IMR-90 (cell line): ENCODE data around the gene C19orf25. TPM values are rescaled to one million over a fixed set of nuclear protein-coding genes. Genes with fewer than 3 reads are reported as not detected.

ENCODE experiments used
- ATAC-seq: fragments of 200-7000 bp; cut with Tn5 transposase; 2 replicates; pipeline ENCODE4 v1.9.1; 2020; ENCODE audit warnings: low read depth, mild to moderate bottlenecking, moderate library complexity
- BruUV-seq: library from RNA; stranded (reverse); fragments of 400-500 nt; replicated peaks from 2 replicates; lab custom pipeline; 2021; lab: Mats Ljungman, UMichigan
- CTCF ChIA-PET: fragments of 300-600 bp; formaldehyde crosslinking; extraction: SDS; loops from one replicate; lab custom pipeline; 2021; ENCODE audit warnings: antibody characterized with exemption; lab: Yijun Ruan, JAX
- POLR2A ChIA-PET: fragments of 300-600 bp; sonication (Branson Sonifier 250); formaldehyde crosslinking; loops from one replicate; lab custom pipeline; 2022; ENCODE audit warnings: antibody characterized with exemption; ENCODE audit not compliant: unreplicated experiment; lab: Charles Lee
- DNase-seq: peaks from one replicate; pipeline ENCODE4 v3.0.0; 2013
- H2AFZ ChIP-seq: replicated peaks from 2 replicates; pipeline ENCODE3; 2013; ENCODE audit warnings: low read length, mild to moderate bottlenecking; ENCODE audit not compliant: poor library complexity
- H2AK5ac ChIP-seq: 2 replicates; pipeline ENCODE4 v1.6.1; 2013; ENCODE audit warnings: low read depth, low read length, inconsistent platforms
- H2AK9ac ChIP-seq: replicated peaks from 2 replicates; pipeline ENCODE3; 2013; ENCODE audit warnings: mild to moderate bottlenecking, low read depth, low read length, moderate library complexity; ENCODE audit not compliant: poor library complexity
- H2BK120ac ChIP-seq: 2 replicates; pipeline ENCODE4 v1.6.1; 2013; ENCODE audit warnings: low read depth, low read length, inconsistent platforms
- H2BK15ac ChIP-seq: 3 replicates; pipeline ENCODE4 v1.6.1; 2013; ENCODE audit warnings: low read depth, low read length, inconsistent platforms
- H2BK20ac ChIP-seq: 2 replicates; pipeline ENCODE4 v1.6.1; 2013; ENCODE audit warnings: low read depth, mild to moderate bottlenecking, inconsistent platforms, low read length, moderate library complexity
- H2BK5ac ChIP-seq: 2 replicates; pipeline ENCODE4 v1.6.1; 2013; ENCODE audit warnings: mild to moderate bottlenecking, low read depth, low read length, inconsistent platforms; ENCODE audit not compliant: poor library complexity, severe bottlenecking
- H3K14ac ChIP-seq: replicated peaks from 2 replicates; pipeline ENCODE4 v1.6.1; 2013; ENCODE audit warnings: low read depth, low read length, inconsistent platforms
- H3K18ac ChIP-seq: 2 replicates; pipeline ENCODE4 v1.6.1; 2013; ENCODE audit warnings: low read depth, low read length, control low read depth
- H3K23ac ChIP-seq: 2 replicates; pipeline ENCODE4 v1.6.1; 2013; ENCODE audit warnings: low read depth, low read length, inconsistent platforms
- H3K27ac ChIP-seq: 2 replicates; pipeline ENCODE4 v1.5.1; 2013; ENCODE audit warnings: mild to moderate bottlenecking, control low read depth, low read length; ENCODE audit not compliant: insufficient read depth
- H3K27me3 ChIP-seq: 2 replicates; pipeline ENCODE4 v1.6.1; 2013; ENCODE audit warnings: low read length; ENCODE audit not compliant: control insufficient read depth, insufficient read depth
- H3K36me3 ChIP-seq: 2 replicates; pipeline ENCODE4 v1.6.1; 2013; ENCODE audit warnings: low read length, mixed read lengths; ENCODE audit not compliant: control insufficient read depth, insufficient read depth
- H3K4ac ChIP-seq: 2 replicates; pipeline ENCODE4 v1.6.1; 2013; ENCODE audit warnings: low read depth, low read length, inconsistent platforms
- H3K4me1 ChIP-seq: 2 replicates; pipeline ENCODE4 v1.6.1; 2013; ENCODE audit warnings: low read length, mixed read lengths; ENCODE audit not compliant: control insufficient read depth, insufficient read depth
- H3K4me2 ChIP-seq: 2 replicates; pipeline ENCODE4 v1.6.1; 2013; ENCODE audit warnings: low read depth, mild to moderate bottlenecking, control low read depth, low read length, moderate library complexity
- H3K4me3 ChIP-seq: 2 replicates; pipeline ENCODE4 v1.5.1; 2013; ENCODE audit warnings: low read depth, mild to moderate bottlenecking, control low read depth, low read length, moderate library complexity; ENCODE audit not compliant: insufficient read depth
- H3K56ac ChIP-seq: 2 replicates; pipeline ENCODE4 v1.6.1; 2013; ENCODE audit warnings: low read length, inconsistent platforms; ENCODE audit not compliant: insufficient read depth; ENCODE audit errors: extremely low read depth
- H3K79me1 ChIP-seq, 2 experiments: 2 replicates each; pipeline ENCODE4 v1.6.1; 2013; ENCODE audit warnings: low read length in 2 of 2, inconsistent platforms in 1 of 2, low read depth in 1 of 2
- H3K9ac ChIP-seq: 2 replicates; pipeline ENCODE4 v1.6.1; 2013; ENCODE audit warnings: low read depth, low read length, control low read depth
- H3K9me1 ChIP-seq: 2 replicates; pipeline ENCODE4 v1.6.1; 2013; ENCODE audit warnings: low read length, inconsistent platforms; ENCODE audit not compliant: insufficient read depth
- H3K9me3 ChIP-seq: 2 replicates; pipeline ENCODE4 v1.6.1; 2013; ENCODE audit warnings: low read length; ENCODE audit not compliant: control insufficient read depth, insufficient read depth
- H4K20me1 ChIP-seq: 2 replicates; pipeline ENCODE4 v1.6.1; 2013; ENCODE audit warnings: low read length, inconsistent platforms; ENCODE audit not compliant: insufficient read depth
- H4K5ac ChIP-seq: 2 replicates; pipeline ENCODE4 v1.6.1; 2013; ENCODE audit warnings: mild to moderate bottlenecking, low read depth, low read length, control low read depth
- H4K8ac ChIP-seq, 2 experiments: 2 replicates each; pipeline ENCODE4 v1.6.1; 2013; ENCODE audit warnings: low read depth in 2 of 2, low read length in 2 of 2, control low read depth in 1 of 2, inconsistent platforms in 1 of 2
- H4K91ac ChIP-seq: 2 replicates; pipeline ENCODE4 v1.6.1; 2013; ENCODE audit warnings: low read depth, low read length, inconsistent platforms; ENCODE audit not compliant: insufficient read depth
- BHLHE40 ChIP-seq: fragments of 150-350 bp; IDR thresholded peaks from 2 replicates; pipeline ENCODE4 v1.6.1; 2016; ENCODE audit warnings: mild to moderate bottlenecking, low read depth, low read length
- CHD1 ChIP-seq: IDR thresholded peaks from 2 replicates; pipeline ENCODE4 v1.6.1; 2012; ENCODE audit warnings: low read depth, low read length, improper control_type of control experiment
- POLR2A ChIP-seq: IDR thresholded peaks from 2 replicates; pipeline ENCODE4 v1.6.1; 2012; ENCODE audit warnings: mild to moderate bottlenecking, low read depth, low read length
- SMC3 ChIP-seq: fragments of 150-350 bp; IDR thresholded peaks from 2 replicates; pipeline ENCODE4 v1.6.1; 2016; ENCODE audit warnings: low read depth, mild to moderate bottlenecking, antibody characterized with exemption, low read length, moderate library complexity
- WGBS, 2 experiments: methylation state at CpG; one replicate each; pipeline versions ENCODE4 v1.1.5 to v1.1.7; 2013; ENCODE audit warnings: missing lambda C conversion rate in 2 of 2; ENCODE audit not compliant: insufficient read length in 1 of 2; ENCODE audit errors: extremely low coverage in 2 of 2; 5-methylcytosine and 5-hydroxymethylcytosine counted together
- dilution Hi-C: fragments of 300-500 bp; cut with HindIII; formaldehyde crosslinking; loops from one replicate; pipeline ENCODE4 v1.14.3; 2018; ENCODE audit warnings: low sequenced_read_pairs; ENCODE audit not compliant: unreplicated experiment
- in situ Hi-C: fragments of 300-500 bp; cut with MboI; formaldehyde crosslinking; loops from 3 replicates; pipeline ENCODE4 v1.14.3; 2019; ENCODE audit warnings: low sequenced_read_pairs, inconsistent platforms, mixed read lengths
- intact Hi-C: fragments of 100-400 bp; cut with micrococcal nuclease; formaldehyde crosslinking; loops from 2 replicates; pipeline ENCODE4 v1.10.0; 2022
- polyA plus RNA-seq, 3 experiments: library from polyadenylated mRNA; depleted of rRNA; stranded (reverse); fragments of >200 nt; gene quantifications; 2 replicates each; pipeline ENCODE4 v1.2.3, GENCODE V29; 2012; ENCODE audit warnings: low replicate concordance in 1 of 3
- total RNA-seq: library from RNA; depleted of rRNA; stranded (reverse); fragments of >200 nt; gene quantifications from 2 replicates; pipeline ENCODE4 v1.2.3, GENCODE V29; 2012
- TF ChIP-seq, protein P1 (sequence below): fragments of 150-350 bp; IDR thresholded peaks from 2 replicates; pipeline ENCODE4 v1.6.1; 2017; ENCODE audit warnings: mild to moderate bottlenecking, antibody characterized with exemption, low read length, low read depth

Gene C19orf25
- total and polyA plus RNA-seq, 2 of the 4 experiments (the other 2 are of a cell fraction) = 10.4 to 34.9 TPM

DNA sequence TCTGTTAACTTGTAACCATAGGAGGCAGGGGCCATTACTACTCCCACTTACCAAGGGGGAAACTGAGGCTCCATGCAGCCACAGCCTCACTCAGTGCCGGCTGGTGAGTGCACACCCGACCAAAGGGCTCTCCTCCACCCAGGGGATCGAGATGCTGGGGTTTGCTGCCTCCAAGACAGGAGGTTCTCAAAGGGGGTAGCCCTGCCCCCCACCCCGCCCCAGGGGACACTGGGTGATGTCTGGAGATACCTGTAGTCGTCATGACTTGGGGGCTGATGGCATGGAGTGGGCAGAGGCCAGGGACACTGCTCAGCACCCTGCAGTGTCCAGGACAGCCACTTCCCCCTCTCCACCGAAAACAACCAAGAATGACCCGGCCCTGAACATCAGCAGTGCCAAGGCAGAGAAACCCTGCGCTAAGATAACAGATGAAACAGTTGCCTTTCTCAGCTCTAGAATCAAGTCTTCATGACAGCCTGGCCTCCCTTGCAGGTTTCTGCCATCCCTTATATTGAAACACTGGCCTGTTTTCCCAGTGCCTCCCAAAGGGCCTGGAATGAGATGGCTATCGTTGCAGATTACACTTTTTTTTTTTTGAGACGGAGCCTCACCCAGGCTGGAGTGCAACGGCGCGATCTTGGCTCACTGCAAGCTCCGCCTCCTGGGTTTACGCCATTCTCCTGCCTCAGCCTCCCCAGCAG is 15.2 kb upstream of the C19orf25 start:
- no peak overlapping the region for H4K5ac ChIP-seq
- no peaks in the 10 kb centered on the region for H3K9me1 ChIP-seq
- no peak overlapping the region for H3K23ac ChIP-seq
- H3K4me2 ChIP-seq = no peak overlapping the region
- no peaks in the 10 kb centered on the region for H3K9me3 ChIP-seq
- POLR2A ChIA-PET = no interaction called here
- H2AK9ac ChIP-seq = no peak overlapping the region
- no peak overlapping the region for H2AFZ ChIP-seq
- H3K27me3 ChIP-seq = peaks cover 13% of the 10 kb centered on the region; the same call in 1 of the 2 replicates
- dilution Hi-C loops = no loop called here
- H2AK5ac ChIP-seq = no peak overlapping the region
- H3K9ac ChIP-seq = no peak overlapping the region
- no peak overlapping the region for H4K91ac ChIP-seq
- H3K27ac ChIP-seq = no peak overlapping the region
- CTCF ChIA-PET = no interaction called here
- H2BK15ac ChIP-seq = no peak overlapping the region
- H2BK120ac ChIP-seq = no peak overlapping the region
- H2BK5ac ChIP-seq = no peak overlapping the region
- 62% methylated on average over 11 of the region's 15 CpGs; no CpG with 5 or more reads in 1 of the 2 experiments for WGBS, 2 experiments
- intact Hi-C loops = no loop called here
- DNase-seq (no peak), ATAC-seq (no peak)
- TF ChIP-seq BHLHE40 (no peak), SMC3 (no peak), CHD1 (no peak), POLR2A (no peak)
- TF ChIP-seq, protein P1, sequence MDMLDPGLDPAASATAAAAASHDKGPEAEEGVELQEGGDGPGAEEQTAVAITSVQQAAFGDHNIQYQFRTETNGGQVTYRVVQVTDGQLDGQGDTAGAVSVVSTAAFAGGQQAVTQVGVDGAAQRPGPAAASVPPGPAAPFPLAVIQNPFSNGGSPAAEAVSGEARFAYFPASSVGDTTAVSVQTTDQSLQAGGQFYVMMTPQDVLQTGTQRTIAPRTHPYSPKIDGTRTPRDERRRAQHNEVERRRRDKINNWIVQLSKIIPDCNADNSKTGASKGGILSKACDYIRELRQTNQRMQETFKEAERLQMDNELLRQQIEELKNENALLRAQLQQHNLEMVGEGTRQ = no peak
- no peak overlapping the region for H3K56ac ChIP-seq
- H3K79me1 ChIP-seq = no peaks in the 10 kb centered on the region
- no peak overlapping the region for H3K18ac ChIP-seq
- BruUV-seq = no TSS peak
- H2BK20ac ChIP-seq = no peak overlapping the region
- in situ Hi-C loops = no loop called here
- H3K36me3 ChIP-seq = no peaks in the 10 kb centered on the region
- H4K8ac ChIP-seq = no peak overlapping the region
- H4K20me1 ChIP-seq = peaks cover 3% of the 10 kb centered on the region; the same call in 1 of the 2 replicates
- H3K14ac ChIP-seq = no peak overlapping the region
- H3K4me3 ChIP-seq = no peak overlapping the region
- H3K4me1 ChIP-seq = peaks cover 9% of the 10 kb centered on the region
- H3K4ac ChIP-seq = no peak overlapping the region
